ENCODE data around the gene PTPRR.

The PTPRR gene

GRCh38 chr12:70641691-70642090 is 278.8 kb downstream of the PTPRR start (continued):
- no peak for TF ChIP-seq CREB5 (CRISPR knock-in tag; IDR thresholded peaks at IDR 0.05; ENCODE audit: low read depth)
- no peak for TF ChIP-seq GLIS3 (CRISPR knock-in tag; IDR thresholded peaks at IDR 0.05)
- no peak for TF ChIP-seq POU6F1 (CRISPR knock-in tag; IDR thresholded peaks at IDR 0.05; ENCODE audit: borderline replicate concordance, low read depth)

GRCh38 chr12:70640901-70641300 is 279.6 kb downstream of the PTPRR start:
- no peak for ATAC-seq
- TF ChIP-seq RARB (CRISPR knock-in tag; IDR thresholded peaks at IDR 0.05) = no peak
- no peak for TF ChIP-seq PATZ1 (CRISPR knock-in tag; IDR thresholded peaks at IDR 0.05; ENCODE audit: borderline replicate concordance)
- no peak for TF ChIP-seq POU6F1 (CRISPR knock-in tag; IDR thresholded peaks at IDR 0.05; ENCODE audit: borderline replicate concordance, low read depth)
- no peak for TF ChIP-seq GLIS3 (CRISPR knock-in tag; IDR thresholded peaks at IDR 0.05)
- no peak for TF ChIP-seq ZNF70 (CRISPR knock-in tag; IDR thresholded peaks at IDR 0.05)
- TF ChIP-seq PPARA (CRISPR knock-in tag; IDR thresholded peaks at IDR 0.05; ENCODE audit: borderline replicate concordance) = no peak
- no peak for TF ChIP-seq ZFP30 (CRISPR knock-in tag; IDR thresholded peaks at IDR 0.05)
- no peak for TF ChIP-seq ZC3H10 (CRISPR knock-in tag; IDR thresholded peaks at IDR 0.05)
- TF ChIP-seq CSDC2 (CRISPR knock-in tag; IDR thresholded peaks at IDR 0.05) = no peak
- TF ChIP-seq ISL1 (CRISPR knock-in tag; IDR thresholded peaks at IDR 0.05) = no peak
- TF ChIP-seq ZFP3 (CRISPR knock-in tag; IDR thresholded peaks at IDR 0.05) = no peak
- no peak for TF ChIP-seq CREB5 (CRISPR knock-in tag; IDR thresholded peaks at IDR 0.05; ENCODE audit: low read depth)
- TF ChIP-seq TOX (CRISPR knock-in tag; IDR thresholded peaks at IDR 0.05; ENCODE audit: borderline replicate concordance) = no peak

GRCh38 chr12:70639535-70639934 is 281.0 kb downstream of the PTPRR start:
- no peak for TF ChIP-seq TOX (CRISPR knock-in tag; IDR thresholded peaks at IDR 0.05; ENCODE audit: borderline replicate concordance)

GRCh38 chr12:70638639-70639360 is 281.7 kb downstream of the PTPRR start:
- peak; percentile 28; the same call in 1 of the 3 replicates for ATAC-seq
- TF ChIP-seq PATZ1 (CRISPR knock-in tag; IDR thresholded peaks at IDR 0.05; ENCODE audit: borderline replicate concordance) = 0 out of 2 replicates have a peak, but pooled peaks have one; percentile 10
- TF ChIP-seq SNAI2 (CRISPR knock-in tag; IDR thresholded peaks at IDR 0.05) = no peak
- peak; percentile 20; the same call in 1 of the 2 replicates for TF ChIP-seq ISL1 (CRISPR knock-in tag; IDR thresholded peaks at IDR 0.05)

More at GRCh38 chr12:70639535-70639934, 281.0 kb downstream of the PTPRR start:
- no peak for ATAC-seq

Data from SK-N-SH treated with all-trans-retinoic acid at 6 μM for 48 hours (cell line).